GM12878 (cell line): Measurements from ENCODE around the gene LIPN.

Experiments used
- ASH2L ChIP-seq: fragments of 300-600, 200-600 bp; sonication (generic); IDR thresholded peaks from 2 replicates; pipeline ENCODE4 v1.6.1; 2017; ENCODE audit warnings: low read depth, mild to moderate bottlenecking, borderline replicate concordance
- CHD4 ChIP-seq: fragments of 200-600 bp; sonication (generic); IDR thresholded peaks from 2 replicates; pipeline ENCODE4 v1.6.1; 2016; ENCODE audit warnings: mild to moderate bottlenecking
- KDM1A ChIP-seq: fragments of 200-600 bp; sonication (generic); IDR thresholded peaks from 2 replicates; pipeline ENCODE4 v1.6.1; 2016; ENCODE audit warnings: borderline replicate concordance
- NFYB ChIP-seq: IDR thresholded peaks from 2 replicates; pipeline ENCODE4 v1.6.1; 2011; ENCODE audit warnings: low read depth, mild to moderate bottlenecking, low read length, improper control_type of control experiment, moderate library complexity; ENCODE audit not compliant: insufficient read depth
- POLR2AphosphoS5 ChIP-seq: IDR thresholded peaks from 2 replicates; pipeline ENCODE4 v1.6.1; 2011; ENCODE audit warnings: mild to moderate bottlenecking, low read length, inconsistent platforms
- SP1 ChIP-seq: IDR thresholded peaks from one replicate; pipeline ENCODE4 v1.6.1; 2011; ENCODE audit warnings: low read depth, low read length
- SUPT20H ChIP-seq: IDR thresholded peaks from 2 replicates; pipeline ENCODE4 v1.6.1; 2011; ENCODE audit warnings: low read depth, mild to moderate bottlenecking, low read length, moderate library complexity, borderline replicate concordance; ENCODE audit not compliant: control insufficient read depth
- ZNF274 ChIP-seq: IDR thresholded peaks from one replicate; pipeline ENCODE4 v1.8.0; 2011; ENCODE audit not compliant: insufficient read length, insufficient read depth
- TF ChIP-seq, protein P1 (sequence below): IDR thresholded peaks from 2 replicates; pipeline ENCODE4 v1.6.1; 2012; ENCODE audit warnings: low read depth, low read length, improper control_type of control experiment
- TF ChIP-seq, protein P2 (sequence below), 3 experiments: IDR thresholded peaks in 2 of 3; conservative IDR thresholded peaks in 1 of 3; 2 replicates each; pipeline ENCODE4 v1.5.1; 2011; ENCODE audit warnings: low read depth in 3 of 3, low read length in 3 of 3, mild to moderate bottlenecking in 3 of 3, control low read depth in 2 of 3, moderate library complexity in 2 of 3, inconsistent platforms in 1 of 3, mixed read lengths in 1 of 3; ENCODE audit not compliant: control insufficient read depth in 2 of 3, insufficient read depth in 1 of 3; ENCODE audit errors: extremely low read depth in 1 of 3
- TF ChIP-seq, protein P3 (sequence below): fragments of 450-650 bp; IDR thresholded peaks from 2 replicates; pipeline ENCODE4 v1.6.1; 2017; ENCODE audit warnings: mild to moderate bottlenecking
- TF ChIP-seq, protein P4 (sequence below): fragments of 450-650 bp; IDR thresholded peaks from 2 replicates; pipeline ENCODE4 v1.6.1; 2018; ENCODE audit warnings: borderline replicate concordance, mild to moderate bottlenecking; ENCODE audit not compliant: partially characterized antibody

DNA sequence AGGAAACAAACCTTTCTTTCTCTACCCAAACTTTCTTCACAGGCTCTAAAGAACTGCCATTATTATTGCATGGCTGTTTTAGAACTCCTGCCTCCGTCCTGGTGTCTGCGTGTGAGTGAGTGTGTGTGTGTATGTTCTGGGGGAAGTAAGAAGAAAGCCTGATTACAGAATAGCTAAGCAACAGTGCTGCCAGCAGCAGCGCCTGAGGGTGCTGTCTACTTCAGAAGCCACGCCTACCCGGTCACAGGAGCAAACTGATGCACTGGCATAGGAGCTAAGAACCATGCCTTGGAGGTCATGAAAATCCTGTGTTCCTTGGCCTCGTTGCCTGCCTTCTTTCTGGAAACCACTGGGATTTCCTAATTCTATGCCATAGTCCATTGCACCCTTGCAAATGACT is 28.5 kb upstream of the LIPN start:
- TF ChIP-seq CHD4 = no peak
- TF ChIP-seq KDM1A = no peak
- TF ChIP-seq, protein P1, sequence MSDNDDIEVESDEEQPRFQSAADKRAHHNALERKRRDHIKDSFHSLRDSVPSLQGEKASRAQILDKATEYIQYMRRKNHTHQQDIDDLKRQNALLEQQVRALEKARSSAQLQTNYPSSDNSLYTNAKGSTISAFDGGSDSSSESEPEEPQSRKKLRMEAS = no peak
- no peak for TF ChIP-seq SUPT20H
- TF ChIP-seq NFYB = no peak
- TF ChIP-seq, protein P2, sequence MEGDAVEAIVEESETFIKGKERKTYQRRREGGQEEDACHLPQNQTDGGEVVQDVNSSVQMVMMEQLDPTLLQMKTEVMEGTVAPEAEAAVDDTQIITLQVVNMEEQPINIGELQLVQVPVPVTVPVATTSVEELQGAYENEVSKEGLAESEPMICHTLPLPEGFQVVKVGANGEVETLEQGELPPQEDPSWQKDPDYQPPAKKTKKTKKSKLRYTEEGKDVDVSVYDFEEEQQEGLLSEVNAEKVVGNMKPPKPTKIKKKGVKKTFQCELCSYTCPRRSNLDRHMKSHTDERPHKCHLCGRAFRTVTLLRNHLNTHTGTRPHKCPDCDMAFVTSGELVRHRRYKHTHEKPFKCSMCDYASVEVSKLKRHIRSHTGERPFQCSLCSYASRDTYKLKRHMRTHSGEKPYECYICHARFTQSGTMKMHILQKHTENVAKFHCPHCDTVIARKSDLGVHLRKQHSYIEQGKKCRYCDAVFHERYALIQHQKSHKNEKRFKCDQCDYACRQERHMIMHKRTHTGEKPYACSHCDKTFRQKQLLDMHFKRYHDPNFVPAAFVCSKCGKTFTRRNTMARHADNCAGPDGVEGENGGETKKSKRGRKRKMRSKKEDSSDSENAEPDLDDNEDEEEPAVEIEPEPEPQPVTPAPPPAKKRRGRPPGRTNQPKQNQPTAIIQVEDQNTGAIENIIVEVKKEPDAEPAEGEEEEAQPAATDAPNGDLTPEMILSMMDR (IDR thresholded peaks at IDR 0.05 in 2 of 3, conservative IDR thresholded peaks at IDR 0.05 in 1 of 3; ENCODE audit: control insufficient read depth in 2 of 3, extremely low read depth in 1 of 3, insufficient read depth in 1 of 3, low read depth in 3 of 3, low read length in 3 of 3) = no peak
- TF ChIP-seq ZNF274 = no peak
- TF ChIP-seq SP1 = no peak
- TF ChIP-seq POLR2AphosphoS5 = no peak
- TF ChIP-seq ASH2L = no peak
- TF ChIP-seq, protein P3, sequence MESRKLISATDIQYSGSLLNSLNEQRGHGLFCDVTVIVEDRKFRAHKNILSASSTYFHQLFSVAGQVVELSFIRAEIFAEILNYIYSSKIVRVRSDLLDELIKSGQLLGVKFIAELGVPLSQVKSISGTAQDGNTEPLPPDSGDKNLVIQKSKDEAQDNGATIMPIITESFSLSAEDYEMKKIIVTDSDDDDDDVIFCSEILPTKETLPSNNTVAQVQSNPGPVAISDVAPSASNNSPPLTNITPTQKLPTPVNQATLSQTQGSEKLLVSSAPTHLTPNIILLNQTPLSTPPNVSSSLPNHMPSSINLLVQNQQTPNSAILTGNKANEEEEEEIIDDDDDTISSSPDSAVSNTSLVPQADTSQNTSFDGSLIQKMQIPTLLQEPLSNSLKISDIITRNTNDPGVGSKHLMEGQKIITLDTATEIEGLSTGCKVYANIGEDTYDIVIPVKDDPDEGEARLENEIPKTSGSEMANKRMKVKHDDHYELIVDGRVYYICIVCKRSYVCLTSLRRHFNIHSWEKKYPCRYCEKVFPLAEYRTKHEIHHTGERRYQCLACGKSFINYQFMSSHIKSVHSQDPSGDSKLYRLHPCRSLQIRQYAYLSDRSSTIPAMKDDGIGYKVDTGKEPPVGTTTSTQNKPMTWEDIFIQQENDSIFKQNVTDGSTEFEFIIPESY = no peak
- TF ChIP-seq, protein P4, sequence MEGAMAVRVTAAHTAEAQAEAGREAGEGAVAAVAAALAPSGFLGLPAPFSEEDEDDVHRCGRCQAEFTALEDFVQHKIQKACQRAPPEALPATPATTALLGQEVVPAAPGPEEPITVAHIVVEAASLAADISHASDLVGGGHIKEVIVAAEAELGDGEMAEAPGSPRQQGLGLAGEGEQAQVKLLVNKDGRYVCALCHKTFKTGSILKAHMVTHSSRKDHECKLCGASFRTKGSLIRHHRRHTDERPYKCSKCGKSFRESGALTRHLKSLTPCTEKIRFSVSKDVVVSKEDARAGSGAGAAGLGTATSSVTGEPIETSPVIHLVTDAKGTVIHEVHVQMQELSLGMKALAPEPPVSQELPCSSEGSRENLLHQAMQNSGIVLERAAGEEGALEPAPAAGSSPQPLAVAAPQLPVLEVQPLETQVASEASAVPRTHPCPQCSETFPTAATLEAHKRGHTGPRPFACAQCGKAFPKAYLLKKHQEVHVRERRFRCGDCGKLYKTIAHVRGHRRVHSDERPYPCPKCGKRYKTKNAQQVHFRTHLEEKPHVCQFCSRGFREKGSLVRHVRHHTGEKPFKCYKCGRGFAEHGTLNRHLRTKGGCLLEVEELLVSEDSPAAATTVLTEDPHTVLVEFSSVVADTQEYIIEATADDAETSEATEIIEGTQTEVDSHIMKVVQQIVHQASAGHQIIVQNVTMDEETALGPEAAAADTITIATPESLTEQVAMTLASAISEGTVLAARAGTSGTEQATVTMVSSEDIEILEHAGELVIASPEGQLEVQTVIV = no peak
